Keratinocyte (primary cell): Measurements from ENCODE around the gene MCM6. TPM values are rescaled to one million over a fixed set of nuclear protein-coding genes. Genes with fewer than 3 reads are reported as not detected.

Experiments
- DNase-seq: peaks from one replicate; pipeline ENCODE4 v3.0.0-alpha.2; 2011; ENCODE audit warnings: low read depth, missing footprints, low spot score
- FAIRE-seq: peaks from 2 replicates; lab custom pipeline; 2011; peaks lifted over from hg19 to GRCh38; lab: Jason Lieb, UNC
- H2AFZ ChIP-seq: 2 replicates; pipeline ENCODE4 v1.6.0; 2012; ENCODE audit warnings: low read length, control low read depth, inconsistent platforms; ENCODE audit not compliant: control insufficient read depth
- H3K27ac ChIP-seq: 2 replicates; pipeline ENCODE4 v1.5.1; 2011; ENCODE audit warnings: low read length; ENCODE audit not compliant: control insufficient read depth, insufficient read depth
- H3K27me3 ChIP-seq: 3 replicates; pipeline ENCODE4 v1.6.0; 2011; ENCODE audit warnings: low read length; ENCODE audit not compliant: control insufficient read depth, insufficient read depth; ENCODE audit errors: extremely low read depth
- H3K36me3 ChIP-seq, 2 experiments: 2 replicates in 1 of 2; 3 replicates in 1 of 2; pipeline ENCODE4 v1.5.1; 2011; ENCODE audit warnings: low read length in 2 of 2, mild to moderate bottlenecking in 1 of 2; ENCODE audit not compliant: control insufficient read depth in 2 of 2, insufficient read depth in 2 of 2; ENCODE audit errors: extremely low read depth in 1 of 2
- H3K4me1 ChIP-seq: 3 replicates; pipeline ENCODE4 v1.5.1; 2011; ENCODE audit warnings: low read length; ENCODE audit not compliant: control insufficient read depth, insufficient read depth; ENCODE audit errors: extremely low read depth
- H3K4me2 ChIP-seq: 3 replicates; pipeline ENCODE4 v1.6.0; 2011; ENCODE audit warnings: low read depth, low read length; ENCODE audit not compliant: control insufficient read depth, insufficient read depth; ENCODE audit errors: extremely low read depth
- H3K4me3 ChIP-seq, 3 experiments: fragments of 200-600 bp in 1 of 3; sonication (generic) in 1 of 3; 2 replicates in 2 of 3; 3 replicates in 1 of 3; pipeline ENCODE4 v1.5.1; 2011 to 2016; ENCODE audit warnings: low read length in 3 of 3, mild to moderate bottlenecking in 3 of 3, control low read depth in 2 of 3, inconsistent platforms in 1 of 3, low read depth in 1 of 3, mixed read lengths in 1 of 3, mixed run types in 1 of 3, moderate library complexity in 1 of 3; ENCODE audit not compliant: control insufficient read depth in 2 of 3, insufficient read depth in 2 of 3; ENCODE audit errors: extremely low read depth in 1 of 3
- H3K79me2 ChIP-seq: 2 replicates; pipeline ENCODE4 v1.6.0; 2012; ENCODE audit warnings: low read length; ENCODE audit not compliant: control insufficient read depth, insufficient read depth
- H3K9ac ChIP-seq: 3 replicates; pipeline ENCODE4 v1.6.0; 2011; ENCODE audit warnings: low read length; ENCODE audit not compliant: control insufficient read depth, insufficient read depth; ENCODE audit errors: extremely low read depth
- H3K9me1 ChIP-seq: 3 replicates; pipeline ENCODE4 v1.6.0; 2011; ENCODE audit warnings: low read length; ENCODE audit not compliant: control insufficient read depth, insufficient read depth; ENCODE audit errors: extremely low read depth
- H3K9me3 ChIP-seq: 2 replicates; pipeline ENCODE4 v1.5.1; 2012; ENCODE audit warnings: low read depth, low read length; ENCODE audit not compliant: control insufficient read depth
- H4K20me1 ChIP-seq: 3 replicates; pipeline ENCODE4 v1.6.0; 2011; ENCODE audit warnings: low read length; ENCODE audit not compliant: control insufficient read depth, insufficient read depth; ENCODE audit errors: extremely low read depth
- EZH2 ChIP-seq: IDR thresholded peaks from one replicate; pipeline ENCODE4 v1.6.1; 2012; ENCODE audit warnings: inconsistent platforms, mild to moderate bottlenecking, low read length, moderate library complexity
- dilution Hi-C: fragments of 300-500 bp; cut with MboI; formaldehyde crosslinking; loops from one replicate; pipeline ENCODE4 v1.7.0; 2020; ENCODE audit warnings: low sequenced_read_pairs; ENCODE audit not compliant: extremely low pct_ligation_motif_present
- polyA plus RNA-seq, 5 experiments: library from polyadenylated mRNA; depleted of rRNA in 3 of 5; stranded (reverse) in 3 of 5; stranded (forward) in 1 of 5; unstranded in 1 of 5; fragments of >200 nt; gene quantifications; 1 replicate in 1 of 5; 2 replicates in 3 of 5; 3 replicates in 1 of 5; pipeline versions ENCODE4 v1.2.1 to v1.2.3, GENCODE V29; 2011 to 2012; ENCODE audit warnings: missing spikeins in 2 of 5, low read depth in 1 of 5, low replicate concordance in 1 of 5
- TF ChIP-seq, protein P1 (sequence below), 3 experiments: IDR thresholded peaks in 1 of 3; conservative IDR thresholded peaks in 1 of 3; optimal IDR thresholded peaks in 1 of 3; 2 replicates in 2 of 3; 3 replicates in 1 of 3; pipeline versions ENCODE3 to v1.5.1; 2011; ENCODE audit warnings: low read length in 3 of 3, mild to moderate bottlenecking in 3 of 3, moderate library complexity in 2 of 3, control low read depth in 1 of 3, inconsistent platforms in 1 of 3; ENCODE audit not compliant: insufficient read depth in 2 of 3; ENCODE audit errors: extremely low read depth in 1 of 3

The MCM6 gene
- polyA plus RNA-seq, 1 donor (not counting 4 experiments of a cell fraction or from before 2014, with no cell fraction given), result 23.2 TPM

DNA sequence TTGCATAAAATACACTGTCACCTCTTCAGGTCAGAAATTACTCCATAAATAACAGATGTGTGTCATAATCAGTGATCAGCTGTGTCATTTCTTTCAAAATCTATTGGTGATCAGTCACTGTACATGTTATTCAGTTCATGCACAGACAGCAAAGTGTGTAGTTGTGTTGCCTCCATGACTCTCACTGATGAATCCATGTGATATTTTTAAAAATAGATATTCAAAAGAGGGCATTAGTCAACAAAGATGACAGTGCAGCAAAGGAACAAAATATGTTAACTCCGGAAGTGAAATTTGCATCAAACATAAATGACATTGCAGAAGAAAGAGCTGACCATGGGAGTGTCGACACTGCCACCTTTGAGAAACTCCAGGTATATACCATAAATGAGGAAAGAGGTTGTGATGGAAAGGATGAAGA lies 17.1 kb upstream of the MCM6 start:
- no peak overlapping the region for H2AFZ ChIP-seq
- no peaks in the 10 kb centered on the region for H3K4me1 ChIP-seq
- no peaks in the 10 kb centered on the region for H3K9me1 ChIP-seq
- no peak for DNase-seq
- H3K79me2 ChIP-seq, result no peaks in the 10 kb centered on the region
- no peaks in the 10 kb centered on the region for H4K20me1 ChIP-seq
- no peak for TF ChIP-seq EZH2
- TF ChIP-seq, protein P1, sequence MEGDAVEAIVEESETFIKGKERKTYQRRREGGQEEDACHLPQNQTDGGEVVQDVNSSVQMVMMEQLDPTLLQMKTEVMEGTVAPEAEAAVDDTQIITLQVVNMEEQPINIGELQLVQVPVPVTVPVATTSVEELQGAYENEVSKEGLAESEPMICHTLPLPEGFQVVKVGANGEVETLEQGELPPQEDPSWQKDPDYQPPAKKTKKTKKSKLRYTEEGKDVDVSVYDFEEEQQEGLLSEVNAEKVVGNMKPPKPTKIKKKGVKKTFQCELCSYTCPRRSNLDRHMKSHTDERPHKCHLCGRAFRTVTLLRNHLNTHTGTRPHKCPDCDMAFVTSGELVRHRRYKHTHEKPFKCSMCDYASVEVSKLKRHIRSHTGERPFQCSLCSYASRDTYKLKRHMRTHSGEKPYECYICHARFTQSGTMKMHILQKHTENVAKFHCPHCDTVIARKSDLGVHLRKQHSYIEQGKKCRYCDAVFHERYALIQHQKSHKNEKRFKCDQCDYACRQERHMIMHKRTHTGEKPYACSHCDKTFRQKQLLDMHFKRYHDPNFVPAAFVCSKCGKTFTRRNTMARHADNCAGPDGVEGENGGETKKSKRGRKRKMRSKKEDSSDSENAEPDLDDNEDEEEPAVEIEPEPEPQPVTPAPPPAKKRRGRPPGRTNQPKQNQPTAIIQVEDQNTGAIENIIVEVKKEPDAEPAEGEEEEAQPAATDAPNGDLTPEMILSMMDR (optimal IDR thresholded peaks at IDR 0.05 in 1 of 3, IDR thresholded peaks at IDR 0.05 in 1 of 3, conservative IDR thresholded peaks at IDR 0.05 in 1 of 3; ENCODE audit: extremely low read depth in 1 of 3, insufficient read depth in 2 of 3, low read length in 3 of 3), result no peak
- H3K9me3 ChIP-seq, result no peaks in the 10 kb centered on the region
- H3K27me3 ChIP-seq, result no peaks in the 10 kb centered on the region
- no peaks in the 10 kb centered on the region for H3K36me3 ChIP-seq
- H3K4me3 ChIP-seq, result no peak overlapping the region
- no peak overlapping the region for H3K27ac ChIP-seq
- no peak overlapping the region for H3K9ac ChIP-seq
- H3K4me2 ChIP-seq, result no peak overlapping the region
- FAIRE-seq, result no peak
- dilution Hi-C loops, result no loop called here

DNA sequence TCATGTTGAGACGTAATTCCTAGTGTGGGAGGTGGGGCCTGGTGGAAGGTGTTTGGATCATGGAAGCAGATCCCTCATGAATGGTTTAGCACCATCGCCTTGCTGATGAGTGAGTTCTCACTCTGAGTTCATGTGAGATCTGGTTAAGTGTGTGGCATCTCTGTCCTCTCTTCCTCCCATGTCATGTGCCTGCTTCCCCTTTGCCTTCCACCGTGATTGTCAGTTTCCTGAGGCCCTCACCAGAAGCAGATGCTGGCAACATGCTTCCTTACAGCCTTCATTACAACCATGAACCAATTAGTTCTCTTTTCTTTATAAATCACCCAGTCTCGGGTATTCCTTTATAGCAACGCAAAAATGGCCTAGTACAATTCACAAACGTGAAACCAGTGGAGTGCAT lies 14.6 kb upstream of the MCM6 start:
- no peaks in the 10 kb centered on the region for H3K9me3 ChIP-seq
- H4K20me1 ChIP-seq, result no peaks in the 10 kb centered on the region
- no peaks in the 10 kb centered on the region for H3K4me1 ChIP-seq
- FAIRE-seq, result no peak
- no peaks in the 10 kb centered on the region for H3K27me3 ChIP-seq
- H3K9ac ChIP-seq, result no peak overlapping the region
- no peaks in the 10 kb centered on the region for H3K36me3 ChIP-seq
- no peaks in the 10 kb centered on the region for H3K79me2 ChIP-seq
- H3K9me1 ChIP-seq, result no peaks in the 10 kb centered on the region
- no peak overlapping the region for H3K4me2 ChIP-seq
- no peak overlapping the region for H2AFZ ChIP-seq
- H3K27ac ChIP-seq, result no peak overlapping the region
- H3K4me3 ChIP-seq, result no peak overlapping the region
- dilution Hi-C loops, result no loop called here
- TF ChIP-seq, protein P1 (optimal IDR thresholded peaks at IDR 0.05 in 1 of 3, IDR thresholded peaks at IDR 0.05 in 1 of 3, conservative IDR thresholded peaks at IDR 0.05 in 1 of 3; ENCODE audit: extremely low read depth in 1 of 3, insufficient read depth in 2 of 3, low read length in 3 of 3), result no peak
- TF ChIP-seq EZH2, result no peak
- DNase-seq, result no peak
